Upper lobe of left lung (tissue), 4 donors: ENCODE results near the gene ZNF524.

Source experiments
- EP300 ChIP-seq, 4 donors: sonication (generic); formaldehyde crosslinking; IDR thresholded peaks; one replicate each; pipeline ENCODE4 v1.5.1; 2017; ENCODE audit warnings: antibody characterized with exemption in 4 of 4, control low read depth in 2 of 4
- POLR2A ChIP-seq, 4 donors: fragments of 450-650 bp; IDR thresholded peaks; one replicate each; pipeline ENCODE4 v1.5.1; 2016 to 2017; ENCODE audit warnings: antibody characterized with exemption in 4 of 4, mild to moderate bottlenecking in 2 of 4
- POLR2AphosphoS5 ChIP-seq, 2 donors: sonication (generic); formaldehyde crosslinking; IDR thresholded peaks; one replicate each; pipeline ENCODE4 v1.5.1; 2017; ENCODE audit warnings: antibody characterized with exemption in 2 of 2
- TF ChIP-seq, protein P1 (sequence below), 6 experiments: fragments of 450-650 bp in 4 of 6; fragments of 200-600 bp in 2 of 6; sonication (generic) in 2 of 6; IDR thresholded peaks; one replicate each; pipeline ENCODE4 v1.5.1; 2016 to 2019; ENCODE audit warnings: antibody characterized with exemption in 6 of 6

DNA sequence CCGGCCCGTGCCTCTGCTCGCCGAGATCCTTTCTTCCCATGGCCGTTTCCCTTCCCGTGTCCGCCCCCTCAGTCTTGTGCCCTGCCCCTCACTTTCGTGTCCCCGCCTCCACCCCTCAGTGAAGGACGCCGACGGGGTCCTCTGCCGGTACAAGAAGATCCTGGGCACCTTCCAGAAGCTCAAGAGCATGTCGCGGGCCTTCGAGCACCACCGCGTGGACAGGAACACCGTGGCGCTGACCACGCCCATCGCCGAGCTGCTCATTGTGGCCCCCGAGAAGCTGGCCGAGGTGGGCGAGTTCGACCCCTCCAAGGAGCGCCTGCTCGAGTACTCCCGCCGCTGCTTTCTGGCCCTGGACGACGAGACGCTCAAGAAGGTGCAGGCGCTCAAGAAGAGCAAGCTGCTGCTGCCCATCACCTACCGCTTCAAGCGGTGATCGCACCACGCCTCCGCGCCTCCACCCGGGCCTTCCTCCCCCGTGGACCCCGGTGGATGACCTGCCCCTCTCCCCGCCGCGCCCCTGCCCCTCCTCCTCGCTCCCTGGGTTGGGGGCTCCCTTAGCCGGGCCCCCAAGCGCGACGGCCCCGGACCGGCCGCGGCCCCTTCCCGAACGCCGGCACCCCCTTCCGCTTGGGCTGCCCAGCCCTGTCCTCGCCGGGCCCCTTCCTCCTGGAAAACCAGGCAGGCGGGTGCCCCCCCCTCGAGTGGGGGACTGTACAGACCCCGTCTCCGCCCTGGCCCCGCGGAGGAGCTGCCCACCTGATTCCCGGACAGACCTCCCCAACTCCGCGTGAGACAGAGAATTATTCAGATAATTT lies 52.4 kb downstream of the ZNF524 start:
- TF ChIP-seq, protein P1, sequence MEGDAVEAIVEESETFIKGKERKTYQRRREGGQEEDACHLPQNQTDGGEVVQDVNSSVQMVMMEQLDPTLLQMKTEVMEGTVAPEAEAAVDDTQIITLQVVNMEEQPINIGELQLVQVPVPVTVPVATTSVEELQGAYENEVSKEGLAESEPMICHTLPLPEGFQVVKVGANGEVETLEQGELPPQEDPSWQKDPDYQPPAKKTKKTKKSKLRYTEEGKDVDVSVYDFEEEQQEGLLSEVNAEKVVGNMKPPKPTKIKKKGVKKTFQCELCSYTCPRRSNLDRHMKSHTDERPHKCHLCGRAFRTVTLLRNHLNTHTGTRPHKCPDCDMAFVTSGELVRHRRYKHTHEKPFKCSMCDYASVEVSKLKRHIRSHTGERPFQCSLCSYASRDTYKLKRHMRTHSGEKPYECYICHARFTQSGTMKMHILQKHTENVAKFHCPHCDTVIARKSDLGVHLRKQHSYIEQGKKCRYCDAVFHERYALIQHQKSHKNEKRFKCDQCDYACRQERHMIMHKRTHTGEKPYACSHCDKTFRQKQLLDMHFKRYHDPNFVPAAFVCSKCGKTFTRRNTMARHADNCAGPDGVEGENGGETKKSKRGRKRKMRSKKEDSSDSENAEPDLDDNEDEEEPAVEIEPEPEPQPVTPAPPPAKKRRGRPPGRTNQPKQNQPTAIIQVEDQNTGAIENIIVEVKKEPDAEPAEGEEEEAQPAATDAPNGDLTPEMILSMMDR (IDR thresholded peaks at IDR 0.05), result no peak
- TF ChIP-seq POLR2AphosphoS5 (IDR thresholded peaks at IDR 0.05) (no peak), EP300 (IDR thresholded peaks at IDR 0.05) (no peak), POLR2A (IDR thresholded peaks at IDR 0.05) (no peak)
